ENCODE measurements around the gene RMND1.
"Not testable (repeated sequence)": the region's sequence is repeated elsewhere in the genome, so short reads cannot be mapped to it uniquely, and the experiment has no call there.

The RMND1 gene

DNA sequence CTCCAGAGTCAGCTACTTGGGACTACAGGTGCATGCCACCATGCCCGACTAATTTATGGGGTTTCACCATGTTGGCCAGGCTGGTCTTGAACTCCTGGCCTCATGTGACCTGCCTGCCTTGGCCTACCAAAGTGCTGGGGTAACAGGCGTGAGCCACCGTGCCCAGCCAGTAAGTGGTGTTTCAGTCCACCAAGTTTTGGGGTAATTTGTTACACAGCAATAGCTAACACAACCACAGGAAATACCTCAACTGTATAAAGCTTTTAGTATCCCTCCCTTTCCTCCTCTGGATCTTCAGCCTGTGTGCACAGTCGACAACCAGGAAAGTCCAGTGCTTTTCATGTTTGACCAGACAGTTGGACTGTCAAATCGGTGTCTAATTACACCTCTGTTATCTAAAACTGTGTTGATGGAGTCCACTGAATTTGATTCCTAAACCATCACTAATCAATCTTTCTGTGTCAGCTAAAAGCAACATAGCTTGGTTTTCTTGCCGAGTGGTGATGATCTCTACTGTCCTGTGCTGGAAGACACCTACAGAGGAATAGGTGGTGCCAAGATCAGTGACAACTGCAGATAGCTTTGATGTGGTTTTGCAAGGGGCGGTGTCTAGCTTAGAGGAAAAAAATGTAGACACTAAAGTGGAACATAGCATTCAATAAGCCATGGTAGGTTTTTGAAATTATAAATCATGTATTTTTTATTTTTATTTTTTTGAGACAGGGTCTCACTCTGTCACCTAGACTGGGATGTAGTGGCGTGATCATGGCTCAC lies 38.4 kb downstream of the RMND1 start:
- DNase-seq, result peak; percentile 83

DNA sequence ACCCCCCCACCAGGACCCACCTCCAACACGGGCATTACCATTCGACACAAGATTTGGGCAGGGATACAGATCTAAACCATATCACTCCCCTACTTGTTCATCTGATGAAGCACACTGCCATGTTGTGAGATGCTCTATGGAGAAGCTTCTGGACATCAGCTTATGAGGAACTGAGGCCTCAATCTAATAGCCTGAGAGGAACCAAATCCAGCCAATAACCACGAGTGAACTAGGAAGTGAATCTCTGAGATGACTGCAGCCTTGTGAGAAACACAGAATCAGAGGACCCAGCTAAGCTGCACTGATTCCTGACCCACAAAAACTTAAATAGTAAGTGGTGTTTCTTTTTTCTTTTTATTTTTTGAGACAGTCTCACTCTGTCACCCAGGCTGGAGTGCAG lies 39.0 kb downstream of the RMND1 start:
- no peak for DNase-seq

DNA sequence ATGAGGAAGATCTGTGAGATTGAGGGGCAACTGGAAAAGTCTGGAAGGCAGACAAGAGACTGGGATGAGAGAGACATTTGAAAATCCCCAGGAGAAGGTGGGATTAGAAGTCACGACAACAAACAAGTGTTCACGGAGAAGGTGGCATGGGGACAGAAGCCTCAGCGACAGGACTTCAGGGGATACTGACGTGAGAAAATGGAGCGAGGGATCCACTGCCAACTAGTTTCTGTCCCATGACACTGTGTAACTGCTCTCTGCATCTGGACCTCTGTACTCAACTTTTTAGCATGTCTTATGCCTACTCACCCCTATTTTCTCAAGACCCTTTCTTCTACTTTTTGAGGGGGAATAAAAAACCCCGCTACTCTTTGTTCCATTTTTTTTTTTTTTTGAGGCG lies 42.2 kb downstream of the RMND1 start:
- DNase-seq, result no peak

DNA sequence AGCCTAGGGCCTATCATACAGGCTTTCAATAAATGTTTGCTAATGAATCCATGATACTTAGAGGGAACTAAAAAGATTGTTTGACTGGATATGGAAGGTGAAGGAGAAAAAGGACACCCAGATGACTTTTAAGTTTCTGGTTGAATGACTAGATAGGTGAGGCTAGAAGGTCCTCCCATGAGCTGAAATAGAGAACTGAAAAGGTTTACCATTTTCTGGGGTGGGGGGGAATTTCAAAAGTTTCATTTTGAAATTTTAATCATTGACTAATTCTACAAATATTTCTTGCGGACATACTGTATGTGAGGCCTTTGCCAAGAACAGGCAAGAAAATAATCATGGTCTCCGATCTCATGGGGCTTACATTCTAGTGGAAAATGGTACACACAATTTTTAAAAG lies 42.7 kb downstream of the RMND1 start:
- no peak for DNase-seq

DNA sequence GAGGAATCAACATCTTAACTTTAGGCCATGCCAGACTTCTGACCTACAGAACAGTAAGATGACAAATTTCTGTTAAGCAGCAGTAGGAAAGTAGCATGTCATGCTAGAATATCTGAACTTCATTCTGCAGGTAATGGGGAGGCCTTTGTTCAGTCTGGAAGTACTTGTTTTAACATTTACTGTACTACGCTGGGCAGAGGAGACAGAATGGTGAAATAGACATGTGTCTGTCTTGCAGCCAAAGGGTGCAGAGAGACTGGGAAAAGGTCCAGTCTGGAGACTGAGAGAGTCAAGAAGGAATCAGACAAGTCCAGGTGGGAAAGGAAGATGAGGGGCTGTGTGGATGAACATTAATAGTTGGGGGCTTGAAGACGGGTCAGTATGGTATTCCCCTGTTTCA lies 43.1 kb downstream of the RMND1 start:
- DNase-seq, result no peak

DNA sequence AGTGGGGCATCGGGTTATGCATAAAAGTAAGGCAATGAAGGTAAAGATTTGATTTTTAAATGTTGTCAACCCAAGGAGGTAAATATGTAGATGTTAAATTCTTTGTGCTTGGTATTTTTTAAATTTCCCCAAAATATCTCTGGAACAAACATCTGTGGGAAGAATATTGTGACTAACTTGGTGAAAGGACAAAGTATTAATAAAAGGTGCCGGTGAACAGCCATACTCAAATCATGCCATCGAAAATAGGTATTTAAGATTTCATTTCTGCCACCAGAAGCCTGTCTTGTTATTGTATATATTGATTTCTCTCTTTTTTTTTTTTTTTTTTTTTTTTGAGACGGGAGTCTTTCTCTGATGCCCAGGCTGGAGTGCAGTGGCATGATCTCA lies 48.0 kb downstream of the RMND1 start:
- no peak for DNase-seq

DNA sequence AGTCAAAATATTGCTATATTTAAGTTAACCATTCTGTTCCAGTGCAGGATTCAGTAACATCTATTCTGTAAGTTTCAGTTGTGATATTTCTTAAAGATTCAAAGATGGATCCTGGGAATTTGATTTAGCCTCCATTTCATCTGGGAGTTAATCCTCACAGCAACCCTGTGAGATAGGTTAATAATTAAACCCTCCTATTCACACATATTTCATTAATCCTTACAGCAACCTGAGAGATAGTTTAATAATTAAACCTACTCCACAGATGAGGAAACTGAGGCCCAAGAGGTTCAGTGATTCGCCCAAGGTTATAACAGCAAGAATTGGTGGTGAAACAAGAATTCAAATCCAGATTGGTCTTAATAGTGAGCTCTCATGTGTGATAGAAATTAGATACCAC lies 49.7 kb downstream of the RMND1 start:
- no peak for DNase-seq

DNA sequence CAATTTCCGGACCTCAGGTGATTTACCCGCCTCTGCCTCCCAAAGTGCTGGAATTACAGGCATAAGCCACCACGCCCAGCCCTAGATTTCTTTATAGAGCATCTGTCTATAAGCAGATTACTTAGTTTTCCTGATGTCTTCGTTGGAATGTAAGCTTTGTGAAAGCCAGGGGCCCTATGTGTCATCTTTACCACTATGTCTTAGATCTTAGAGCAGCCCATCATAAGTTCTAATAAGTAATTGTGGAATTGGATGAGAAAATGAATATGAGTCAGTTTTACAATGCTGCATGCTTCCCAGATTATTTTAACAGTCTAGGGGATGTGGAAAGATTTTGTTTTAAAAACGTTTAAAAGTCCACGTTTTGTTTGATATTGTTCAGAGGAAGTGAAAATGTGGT lies 51.5 kb downstream of the RMND1 start:
- DNase-seq, result no peak

DNA sequence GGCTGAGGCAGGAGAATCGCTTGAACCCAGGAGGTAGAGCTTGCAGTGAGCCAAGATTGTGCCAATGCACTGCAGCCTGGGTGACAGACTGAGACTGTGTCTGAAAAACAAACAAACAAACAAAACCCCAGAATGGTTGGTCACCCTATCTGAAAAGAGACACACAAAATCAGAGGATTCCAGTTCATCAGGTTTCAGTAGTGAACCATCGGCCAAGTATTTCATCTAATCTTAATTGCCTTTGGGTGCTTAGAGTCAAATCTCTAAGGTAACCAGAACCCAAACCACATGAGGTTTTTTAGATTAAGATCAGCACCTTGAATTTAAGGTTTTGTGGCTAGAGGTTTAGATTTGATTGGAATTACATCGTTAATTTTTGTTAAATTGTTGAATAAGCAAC lies 52.2 kb downstream of the RMND1 start:
- peak; percentile 24 for DNase-seq

DNA sequence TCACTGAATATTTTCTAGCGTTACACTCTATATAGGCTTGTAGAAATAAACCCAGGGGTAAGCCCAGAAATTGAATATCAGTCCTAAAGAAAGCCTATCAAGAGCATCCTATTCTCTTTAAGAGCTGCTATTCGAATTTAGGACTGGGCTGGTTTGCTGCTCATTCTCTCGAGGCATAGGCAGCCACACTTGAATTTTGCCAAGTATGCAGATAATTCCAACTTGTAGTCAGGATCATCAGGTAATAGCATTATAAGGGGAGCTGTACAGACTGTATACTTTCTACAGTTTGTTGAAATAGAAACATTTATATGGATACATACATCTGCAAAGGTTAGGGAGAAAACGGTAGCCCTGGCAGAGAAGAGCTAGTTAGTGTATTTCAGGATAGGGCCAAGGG lies 58.5 kb downstream of the RMND1 start:
- DNase-seq, result no peak

DNA sequence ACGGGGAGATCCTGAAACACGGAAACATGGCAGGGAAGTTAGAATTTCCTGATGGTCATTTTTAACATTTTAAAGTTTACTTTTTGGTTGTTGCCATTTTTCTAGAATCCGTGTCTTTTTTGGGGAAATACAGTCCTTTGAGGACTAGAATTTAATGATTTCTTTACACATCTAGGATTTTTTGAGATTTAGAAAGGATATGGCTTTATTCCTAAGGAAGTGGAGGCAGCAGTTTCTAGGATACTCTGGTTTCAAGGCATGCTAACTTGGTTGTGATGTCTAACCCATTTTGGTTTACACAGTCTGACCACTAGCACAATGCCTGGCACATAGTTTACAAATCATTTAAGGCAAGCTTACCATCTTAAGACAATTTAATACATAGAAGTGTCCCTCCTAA lies 59.5 kb downstream of the RMND1 start:
- no peak for DNase-seq

DNA sequence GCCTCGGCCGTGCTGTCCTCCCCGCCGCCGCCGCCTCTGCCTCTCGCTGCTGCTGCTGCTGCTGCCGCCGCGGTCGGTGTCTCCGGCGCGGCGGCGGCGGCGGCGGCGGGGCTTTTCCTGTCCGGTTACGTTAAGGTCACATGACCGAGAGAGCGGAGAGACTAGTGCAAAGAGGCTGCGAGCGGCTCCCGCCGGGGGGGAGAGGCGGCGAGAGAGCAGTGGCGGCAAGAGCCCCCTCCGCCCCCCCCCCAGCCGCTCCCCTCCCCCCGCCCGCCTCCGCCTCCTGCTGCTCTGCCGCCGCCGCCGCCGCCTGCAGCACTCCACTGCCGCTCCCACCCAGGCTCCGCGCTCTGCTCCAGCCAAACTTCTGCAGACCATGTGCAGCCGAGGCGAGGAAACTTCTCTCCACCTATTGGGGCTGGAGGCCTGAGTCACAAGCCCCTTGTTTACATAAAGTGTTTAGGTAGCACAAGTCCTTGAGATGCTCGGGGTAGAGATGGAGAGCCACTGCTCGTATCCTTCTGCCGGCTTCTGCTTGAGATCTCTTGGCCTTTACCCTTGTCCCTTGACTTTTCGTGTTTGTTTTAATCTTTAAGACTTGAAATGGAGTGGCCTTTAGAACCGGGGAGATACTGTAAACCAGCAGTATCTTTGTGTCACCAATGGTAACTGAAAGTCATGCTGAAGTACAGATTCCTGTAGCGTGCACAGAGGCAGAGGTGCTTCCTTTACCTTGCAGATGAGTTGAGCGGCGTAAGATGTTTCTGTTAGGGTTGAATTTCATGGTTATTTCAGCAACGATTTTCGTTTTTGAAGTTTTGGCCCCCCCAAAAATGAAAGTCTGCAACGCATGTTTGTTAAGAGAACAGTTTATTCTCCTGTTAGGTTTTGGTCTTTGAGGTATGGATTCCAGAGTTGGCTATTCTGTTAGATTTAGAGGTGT lies 60.2 kb downstream of the RMND1 start, which contains the start of gene ZBTB2:
TSS of gene ZBTB2 (minus strand) at position 89 of the 943 bp plus-strand sequence. CDS start 17,922 bp downstream, outside the sequence.
- peak; percentile 86 for DNase-seq

DNA sequence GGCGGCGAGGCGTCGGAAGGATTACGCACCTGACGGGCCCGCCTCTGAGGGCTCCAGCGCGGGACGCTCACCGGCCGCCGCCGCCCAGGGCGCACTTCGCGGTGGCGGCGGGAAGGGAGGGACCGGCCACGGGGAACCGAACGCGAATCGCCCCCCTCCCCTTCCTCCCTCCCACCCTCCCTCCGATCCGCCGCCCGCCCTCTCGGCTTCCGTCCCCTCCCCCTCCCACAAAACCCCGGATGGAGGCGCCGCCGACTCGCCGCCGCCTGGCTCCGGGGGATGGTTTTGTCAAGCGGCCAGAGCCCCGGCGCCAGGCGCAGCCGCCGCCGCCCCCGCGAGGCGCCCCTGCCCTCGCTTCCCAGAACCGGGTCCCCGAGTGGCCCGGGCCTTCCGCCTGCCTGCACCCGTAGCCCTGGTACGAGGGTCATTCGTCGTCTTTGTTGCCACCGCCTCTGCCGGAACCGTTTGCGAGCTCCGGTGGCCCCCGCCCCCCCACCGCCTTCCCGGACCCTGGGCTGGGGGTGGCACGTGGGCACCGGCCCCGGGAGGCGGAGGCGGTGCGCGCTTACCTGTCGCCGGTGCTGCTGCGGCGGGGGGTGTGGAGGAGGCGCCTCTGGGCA lies 61.0 kb downstream of the RMND1 start:
- peak; percentile 87 for DNase-seq

DNA sequence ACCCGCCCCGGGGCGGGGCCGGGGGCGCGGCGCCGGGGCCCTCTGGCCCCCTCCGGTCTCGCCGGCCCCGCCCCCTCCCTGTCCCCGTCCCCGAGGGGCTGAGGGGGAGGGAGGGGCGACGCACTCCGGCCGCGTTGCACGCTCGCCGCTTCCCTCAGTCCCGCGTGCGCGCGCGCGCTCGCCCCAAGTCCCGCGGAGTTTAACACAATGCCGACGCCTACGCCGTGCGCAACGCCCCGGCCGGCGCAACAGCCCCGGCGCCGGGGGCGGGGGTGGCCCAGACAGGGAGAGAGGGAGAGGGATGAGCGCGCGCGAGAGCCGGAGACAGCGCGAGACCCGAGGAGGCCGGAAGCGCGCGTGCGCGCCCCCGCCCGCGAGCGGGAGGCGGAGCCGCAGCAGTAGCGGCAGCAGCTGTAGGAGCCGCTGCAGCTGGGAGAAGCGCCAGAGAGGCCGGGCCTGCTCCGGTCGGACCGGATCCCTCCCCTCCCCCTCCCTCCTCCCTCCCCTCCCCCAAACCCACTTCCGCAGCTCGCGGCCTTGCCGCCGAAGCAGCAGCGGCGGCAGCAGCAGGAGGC lies 61.6 kb downstream of the RMND1 start:
- DNase-seq, result peak; percentile 98

DNA sequence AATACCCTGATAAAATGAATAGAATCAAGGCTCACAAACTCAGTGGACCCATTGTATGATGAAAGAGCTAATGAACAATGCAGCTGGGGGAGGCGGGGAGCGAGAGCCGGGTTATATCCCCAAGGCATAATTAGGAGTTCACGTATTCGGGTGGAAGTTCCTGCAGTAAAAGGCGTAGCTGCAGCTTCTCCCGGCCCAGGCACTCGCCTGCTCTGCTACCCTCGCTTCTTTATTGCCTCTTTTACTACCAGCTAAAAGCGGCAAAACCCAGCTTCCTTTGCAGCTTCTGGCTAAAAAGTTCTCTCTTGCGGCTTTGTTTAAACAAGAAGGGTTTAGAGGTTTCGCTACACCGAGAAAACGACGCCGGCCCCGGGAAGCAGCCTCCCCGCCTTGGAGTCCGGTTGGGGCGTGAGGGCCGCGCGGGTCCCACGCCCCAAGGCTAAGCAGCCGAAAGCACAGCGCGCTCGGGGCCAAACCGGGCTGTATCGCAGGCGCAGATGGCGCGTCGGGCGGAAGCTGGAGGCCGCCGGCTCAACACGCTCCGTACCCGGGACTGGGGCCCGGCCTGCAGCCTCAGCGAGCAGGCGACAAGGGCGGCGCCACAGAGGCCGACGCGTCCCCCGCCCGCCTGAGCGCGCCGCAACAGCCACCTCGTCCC lies 62.2 kb downstream of the RMND1 start:
- DNase-seq, result no peak

DNA sequence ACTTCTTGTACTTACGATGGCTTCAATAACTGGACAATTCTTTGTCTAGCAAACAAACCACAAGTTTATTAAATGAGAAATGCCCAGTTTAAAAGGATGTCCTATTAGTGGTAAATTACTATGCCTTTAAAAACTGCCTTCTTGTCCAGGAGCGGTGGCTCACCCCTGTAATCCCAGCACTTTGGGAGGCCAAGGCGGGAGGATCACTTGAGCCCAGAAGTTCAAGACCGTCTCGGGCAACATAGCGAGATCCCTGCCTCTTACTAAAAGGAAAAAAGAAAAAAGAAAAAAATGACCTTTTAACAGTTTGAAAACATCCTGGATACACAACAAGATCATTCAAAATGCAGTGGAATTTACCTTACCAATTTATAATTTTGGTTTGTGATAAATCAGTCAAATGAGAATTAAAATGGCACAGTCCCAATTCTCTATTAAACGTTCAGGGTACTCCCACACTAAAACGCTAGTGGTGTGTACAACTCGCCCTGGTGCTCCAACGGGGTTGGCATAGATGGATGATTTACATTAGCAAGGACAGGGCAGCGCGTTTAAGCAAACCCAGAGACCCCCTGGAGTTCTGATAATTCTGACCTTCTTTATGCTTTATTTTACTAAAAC lies 62.8 kb downstream of the RMND1 start:
- DNase-seq, result no peak

DNA sequence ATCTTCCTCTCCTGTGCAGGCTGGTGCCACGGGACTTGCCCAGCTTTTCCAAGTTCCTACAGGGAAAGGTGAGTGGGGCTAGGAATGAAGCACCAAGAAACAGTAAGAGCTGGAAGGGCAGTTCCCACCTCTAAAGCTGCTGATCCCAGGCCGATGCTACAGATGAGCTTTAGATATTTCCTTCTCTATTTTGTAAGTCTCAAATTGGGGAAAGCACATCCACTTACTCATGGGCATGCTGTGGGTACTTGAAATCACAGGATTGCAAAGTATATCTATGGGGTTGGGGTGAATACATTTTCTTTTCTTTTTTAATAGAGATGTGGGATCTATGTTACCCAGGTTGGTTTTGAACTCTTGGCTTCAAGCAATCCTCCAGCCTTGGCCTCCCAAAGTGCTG lies 63.7 kb downstream of the RMND1 start:
- DNase-seq, result no peak

DNA sequence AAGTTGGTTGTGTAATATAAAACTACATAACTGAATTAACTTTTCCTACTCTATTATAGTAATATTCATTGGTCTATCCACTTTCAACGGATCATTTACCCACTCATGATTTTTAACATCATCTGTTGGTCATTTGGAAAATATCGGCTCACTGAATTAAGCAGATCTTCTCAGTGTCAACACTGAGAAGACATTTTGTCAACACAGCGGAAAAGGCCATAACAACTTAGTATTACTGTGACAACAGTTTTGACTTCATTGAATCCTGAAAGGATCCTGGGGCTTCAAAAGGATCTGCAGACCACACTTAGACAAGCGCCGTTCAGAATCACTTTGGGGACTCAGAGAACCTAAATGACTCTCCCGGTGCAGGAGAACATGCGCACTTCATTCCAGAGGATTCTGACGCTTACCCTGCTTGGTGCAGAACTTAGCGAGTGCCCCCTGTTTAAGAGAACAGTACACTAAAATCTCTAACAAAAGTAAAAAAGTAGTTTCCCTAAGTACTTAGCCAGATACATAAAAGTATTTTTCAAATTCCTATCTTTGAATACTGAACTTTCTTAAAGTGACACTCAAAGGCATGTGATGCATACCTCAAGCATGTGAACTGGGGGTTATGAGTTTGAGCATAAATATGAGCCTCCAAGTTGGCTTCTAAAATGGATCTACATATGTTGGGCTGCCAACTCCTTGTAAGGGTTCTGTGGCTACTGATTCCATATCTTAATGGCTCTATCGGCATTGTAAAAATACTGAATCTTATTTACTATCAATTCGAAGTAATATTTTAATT lies 64.6 kb downstream of the RMND1 start:
- no peak for DNase-seq

DNA sequence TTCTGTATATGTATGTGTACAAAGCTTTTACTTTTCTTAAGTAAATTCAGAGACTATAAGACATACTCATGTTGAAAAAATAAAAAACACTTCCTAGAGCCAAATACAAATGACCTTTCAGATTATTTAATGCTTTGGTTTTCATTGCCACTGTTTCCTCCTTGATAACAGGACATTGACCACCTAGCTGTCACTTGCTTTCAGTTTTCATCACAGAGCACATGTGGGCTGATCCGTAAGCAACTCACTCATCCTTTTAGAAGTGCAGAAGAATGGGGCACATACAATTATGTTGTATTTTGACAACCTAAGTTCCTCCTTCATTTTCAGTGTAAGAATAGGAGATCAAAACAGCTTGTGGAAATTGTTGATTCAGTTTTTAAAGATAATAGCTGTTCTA lies 66.7 kb downstream of the RMND1 start:
- peak; percentile 43 for DNase-seq

DNA sequence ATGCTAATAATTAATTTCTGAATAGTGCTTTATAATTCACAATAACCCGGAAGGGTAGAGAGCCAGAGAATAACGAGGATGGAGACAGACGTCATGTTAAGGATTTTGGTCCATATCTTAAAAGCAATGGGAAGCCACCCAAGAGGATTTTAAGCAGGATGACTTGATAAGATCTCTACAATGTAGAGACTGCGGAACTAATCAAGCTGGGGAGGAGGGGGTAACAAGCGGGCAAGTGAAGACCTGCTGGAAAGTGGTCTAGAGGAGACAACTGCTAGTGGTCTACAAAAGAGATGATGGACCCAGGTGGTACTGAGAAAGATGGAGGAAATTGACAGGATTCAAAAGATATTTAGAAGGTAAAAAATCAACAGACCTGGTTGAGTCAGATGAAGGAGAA lies 67.8 kb downstream of the RMND1 start:
- DNase-seq, result no peak

DNA sequence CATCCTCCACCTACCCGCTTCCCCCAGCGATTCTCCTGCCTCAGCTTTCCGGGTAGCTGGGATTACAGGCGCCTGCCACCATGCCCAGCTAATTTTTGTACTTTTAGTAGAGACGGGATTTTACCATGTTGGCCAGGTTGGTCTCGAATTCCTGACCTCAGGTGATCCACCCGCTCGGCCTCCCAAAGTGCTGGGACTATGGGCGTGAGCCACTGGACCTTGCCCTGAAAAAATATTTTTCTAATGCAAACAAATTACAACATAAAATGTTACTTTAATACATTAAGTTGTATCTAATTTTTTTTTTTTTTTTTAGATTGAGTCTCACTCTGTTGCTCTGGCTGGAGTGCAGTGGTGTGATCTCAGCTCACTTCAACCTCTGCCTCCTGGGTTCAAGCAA lies 69.3 kb downstream of the RMND1 start:
- DNase-seq, result not testable (repeated sequence)

Measured in CD4-positive, alpha-beta T cell treated with Interleukin-21 for 1 hour (primary cell).